ENCODE data around the gene PER1. TPM values are rescaled to one million over a fixed set of nuclear protein-coding genes. Genes with fewer than 3 reads are reported as not detected.

PER1 gene
- total RNA-seq, 1 experiment from 2014 or later: 36.5 TPM

GRCh38 chr17:8145811-8146210, 6.4 kb downstream of the PER1 start:
- H3K79me1 ChIP-seq (ENCODE audit: insufficient read depth, low read depth, low read length, poor library complexity, severe bottlenecking): peaks cover 2% of the 10 kb centered on the region
- no peaks in the 10 kb centered on the region for H4K20me1 ChIP-seq (ENCODE audit: control insufficient read depth, insufficient read depth, insufficient read length)
- H4K91ac ChIP-seq (ENCODE audit: insufficient read length, low read depth, low read length): no peak overlapping the region
- no peak overlapping the region for H3K23ac ChIP-seq (ENCODE audit: insufficient read length, low read depth, low read length)
- Mint-ChIP-seq H3K9me3 (no peaks in the 10 kb centered on the region), H3K36me3 (ENCODE audit: insufficient read depth in 1 of 3, low read depth in 3 of 3) (peaks cover 40 to 76% (median 64%) of the 10 kb centered on the region in 3 experiments), H3K4me1 (0 out of 4 replicates have a peak, but pooled peaks cover 0 to 3% of the 10 kb centered on the region in 2 experiments), H3K27ac (no peak overlapping the region), H3K4me3 (no peak overlapping the region), H3K27me3 (ENCODE audit: low read depth) (no peaks in the 10 kb centered on the region; the same call in 1 of the 2 replicates)
- no peak overlapping the region for H3K14ac ChIP-seq (ENCODE audit: insufficient read depth, low read length)
- H3K56ac ChIP-seq (ENCODE audit: insufficient read length, low read depth, low read length): no peak overlapping the region
- H3K9me3 ChIP-seq (ENCODE audit: control insufficient read depth, low read depth, low read length): no peaks in the 10 kb centered on the region
- H2BK12ac ChIP-seq (ENCODE audit: insufficient read length, low read depth, low read length): no peak overlapping the region
- H3K9ac ChIP-seq (ENCODE audit: extremely low read depth, insufficient read length, low read length): no peak overlapping the region
- H2AK5ac ChIP-seq (ENCODE audit: insufficient read length, low read length): no peak overlapping the region
- no peak overlapping the region for H2BK20ac ChIP-seq (ENCODE audit: low read depth, low read length, poor library complexity, severe bottlenecking)
- H4K5ac ChIP-seq (ENCODE audit: insufficient read length, low read depth, low read length): no peak overlapping the region
- no peaks in the 10 kb centered on the region for H3K4me1 ChIP-seq (ENCODE audit: insufficient read depth, low read length)
- no peak overlapping the region for H2BK120ac ChIP-seq (ENCODE audit: low read depth, low read length, poor library complexity, severe bottlenecking)
- no peak for TF ChIP-seq CTCF (conservative IDR thresholded peaks at IDR 0.05)
- H3K18ac ChIP-seq (ENCODE audit: insufficient read length, low read depth, low read length): no peak overlapping the region
- no peak overlapping the region for H3K27ac ChIP-seq (ENCODE audit: insufficient read length, low read depth, low read length)
- H3K23me2 ChIP-seq (ENCODE audit: insufficient read length, low read depth, low read length, poor library complexity, severe bottlenecking): no peaks in the 10 kb centered on the region
- H3K27me3 ChIP-seq (ENCODE audit: insufficient read depth, low read length): no peaks in the 10 kb centered on the region
- H2AFZ ChIP-seq (ENCODE audit: low read length): no peak overlapping the region
- H4K8ac ChIP-seq (replicated peaks; ENCODE audit: insufficient read length, low read depth, low read length): no peak overlapping the region
- no peak overlapping the region for H3T11ph ChIP-seq (ENCODE audit: low read length)
- no peak overlapping the region for H2BK5ac ChIP-seq (ENCODE audit: insufficient read length, low read length)
- H3K4me2 ChIP-seq (ENCODE audit: insufficient read depth, insufficient read length, low read length): no peak overlapping the region
- DNase-seq: no peak
- no peaks in the 10 kb centered on the region for H3K79me2 ChIP-seq (ENCODE audit: insufficient read depth, low read length)
- no peak overlapping the region for H3K4ac ChIP-seq (ENCODE audit: low read depth, low read length)
- no CpG with 5 or more reads among the region's 12 CpGs for WGBS (ENCODE audit: extremely low coverage, insufficient read length, low lambda C conversion rate)
- no peak overlapping the region for H2BK15ac ChIP-seq (ENCODE audit: low read depth, low read length)
